ENCODE measurements around the gene SHISA6. TPM values are rescaled to one million over a fixed set of nuclear protein-coding genes. Genes with fewer than 3 reads are reported as not detected.

SHISA6 gene
- total and polyA plus RNA-seq, 2 donors (not counting 1 experiment from before 2014, with no cell fraction given): not detected

DNA sequence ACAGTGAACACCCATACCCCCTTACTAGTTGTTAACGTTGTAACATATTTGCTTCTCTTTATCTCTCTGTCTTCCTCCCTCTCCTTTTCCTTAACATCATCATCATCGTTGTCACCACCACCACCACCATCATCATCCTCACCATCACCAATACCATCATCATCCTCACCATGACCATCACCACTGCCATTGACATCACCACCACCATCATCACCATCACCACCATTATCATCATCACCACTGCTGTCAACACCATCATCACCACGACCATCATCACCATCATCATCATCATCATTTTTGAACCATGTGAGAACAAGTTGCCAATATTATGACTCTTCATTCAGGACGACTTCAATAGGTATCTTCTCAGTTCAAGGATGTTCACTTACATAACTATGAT is 35.5 kb downstream of the SHISA6 start:
- H2AFZ ChIP-seq (ENCODE audit: low read length): no peak overlapping the region
- no peaks in the 10 kb centered on the region for H3K4me1 ChIP-seq (ENCODE audit: control insufficient read depth, extremely low read depth, insufficient read depth, low read length)
- no peaks in the 10 kb centered on the region for H4K20me1 ChIP-seq (ENCODE audit: control insufficient read depth, extremely low read depth, insufficient read depth, low read length)
- TF ChIP-seq CTCF (conservative IDR thresholded peaks at IDR 0.05 in 1 of 2, IDR thresholded peaks at IDR 0.05 in 1 of 2; ENCODE audit: low read depth in 1 of 2, low read length in 2 of 2): no peak
- no peak for TF ChIP-seq EZH2 (IDR thresholded peaks at IDR 0.05; ENCODE audit: low read length, missing control alignments)
- no peak overlapping the region for H3K27ac ChIP-seq (ENCODE audit: insufficient read depth, low read length)
- no peaks in the 10 kb centered on the region for H3K9me3 ChIP-seq (ENCODE audit: control insufficient read depth, insufficient read depth, low read depth, low read length)
- H3K4me3 ChIP-seq (replicated peaks in 1 of 4; ENCODE audit: control extremely low read depth in 1 of 4, insufficient read depth in 1 of 4, low read depth in 3 of 4, low read length in 4 of 4): no peak overlapping the region
- no peaks in the 10 kb centered on the region for H3K79me2 ChIP-seq (ENCODE audit: control insufficient read depth, insufficient read depth, low read length)
- DNase-seq (ENCODE audit: low read depth in 2 of 2): no peak
- H3K36me3 ChIP-seq (ENCODE audit: control insufficient read depth, insufficient read depth, low read length): no peaks in the 10 kb centered on the region
- H3K4me2 ChIP-seq (ENCODE audit: extremely low read depth, insufficient read depth, low read length): no peak overlapping the region
- H3K27me3 ChIP-seq (ENCODE audit: control insufficient read depth, insufficient read depth, low read length): no peaks in the 10 kb centered on the region
- H3K9ac ChIP-seq (ENCODE audit: insufficient read depth, low read length): no peak overlapping the region

GRCh38 chr17:11278186-11278991 is 37.4 kb downstream of the SHISA6 start:
- no peak overlapping the region for H3K4me2 ChIP-seq (ENCODE audit: extremely low read depth, insufficient read depth, low read length)
- H2AFZ ChIP-seq (ENCODE audit: low read length): no peak overlapping the region
- no peaks in the 10 kb centered on the region for H3K27me3 ChIP-seq (ENCODE audit: control insufficient read depth, insufficient read depth, low read length)
- H3K4me1 ChIP-seq (ENCODE audit: control insufficient read depth, extremely low read depth, insufficient read depth, low read length): no peaks in the 10 kb centered on the region
- no peaks in the 10 kb centered on the region for H3K9me3 ChIP-seq (ENCODE audit: control insufficient read depth, insufficient read depth, low read depth, low read length)
- H3K27ac ChIP-seq (ENCODE audit: insufficient read depth, low read length): no peak overlapping the region
- DNase-seq (ENCODE audit: low read depth in 2 of 2): no peak
- no peaks in the 10 kb centered on the region for H3K79me2 ChIP-seq (ENCODE audit: control insufficient read depth, insufficient read depth, low read length)
- TF ChIP-seq CTCF (conservative IDR thresholded peaks at IDR 0.05 in 1 of 2, IDR thresholded peaks at IDR 0.05 in 1 of 2; ENCODE audit: low read depth in 1 of 2, low read length in 2 of 2): no peak
- TF ChIP-seq EZH2 (IDR thresholded peaks at IDR 0.05; ENCODE audit: low read length, missing control alignments): no peak
- H3K4me3 ChIP-seq (replicated peaks in 1 of 4; ENCODE audit: control extremely low read depth in 1 of 4, insufficient read depth in 1 of 4, low read depth in 3 of 4, low read length in 4 of 4): no peak overlapping the region
- no peaks in the 10 kb centered on the region for H4K20me1 ChIP-seq (ENCODE audit: control insufficient read depth, extremely low read depth, insufficient read depth, low read length)
- no peaks in the 10 kb centered on the region for H3K36me3 ChIP-seq (ENCODE audit: control insufficient read depth, insufficient read depth, low read length)
- H3K9ac ChIP-seq (ENCODE audit: insufficient read depth, low read length): no peak overlapping the region

DNA sequence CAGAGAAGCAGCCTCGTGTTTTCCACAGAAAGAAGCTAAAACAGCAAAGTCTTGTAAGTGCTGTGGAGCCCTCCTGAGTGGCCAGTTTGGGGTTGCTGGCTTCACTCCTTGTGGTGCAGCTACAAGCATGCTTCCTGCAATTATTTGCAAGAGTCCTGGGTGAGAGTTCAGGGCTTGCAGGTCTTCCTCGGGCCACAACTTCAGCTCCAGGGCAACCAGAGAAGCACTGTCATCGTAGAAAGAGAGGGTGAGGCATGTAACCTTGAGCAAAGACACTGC is 37.9 kb downstream of the SHISA6 start:
- no peaks in the 10 kb centered on the region for H4K20me1 ChIP-seq (ENCODE audit: control insufficient read depth, extremely low read depth, insufficient read depth, low read length)
- no peak overlapping the region for H3K27ac ChIP-seq (ENCODE audit: insufficient read depth, low read length)
- H3K27me3 ChIP-seq (ENCODE audit: control insufficient read depth, insufficient read depth, low read length): no peaks in the 10 kb centered on the region
- H3K4me3 ChIP-seq (replicated peaks in 1 of 4; ENCODE audit: control extremely low read depth in 1 of 4, insufficient read depth in 1 of 4, low read depth in 3 of 4, low read length in 4 of 4): no peak overlapping the region
- no peak overlapping the region for H3K9ac ChIP-seq (ENCODE audit: insufficient read depth, low read length)
- H3K9me3 ChIP-seq (ENCODE audit: control insufficient read depth, insufficient read depth, low read depth, low read length): no peaks in the 10 kb centered on the region
- no peaks in the 10 kb centered on the region for H3K36me3 ChIP-seq (ENCODE audit: control insufficient read depth, insufficient read depth, low read length)
- no peak for DNase-seq (ENCODE audit: low read depth in 2 of 2)
- H3K79me2 ChIP-seq (ENCODE audit: control insufficient read depth, insufficient read depth, low read length): no peaks in the 10 kb centered on the region
- no peak for TF ChIP-seq CTCF (conservative IDR thresholded peaks at IDR 0.05 in 1 of 2, IDR thresholded peaks at IDR 0.05 in 1 of 2; ENCODE audit: low read depth in 1 of 2, low read length in 2 of 2)
- TF ChIP-seq EZH2 (IDR thresholded peaks at IDR 0.05; ENCODE audit: low read length, missing control alignments): no peak
- H3K4me2 ChIP-seq (ENCODE audit: extremely low read depth, insufficient read depth, low read length): no peak overlapping the region
- H3K4me1 ChIP-seq (ENCODE audit: control insufficient read depth, extremely low read depth, insufficient read depth, low read length): no peaks in the 10 kb centered on the region
- H2AFZ ChIP-seq (ENCODE audit: low read length): no peak overlapping the region

Measured in fibroblast of lung (primary cell).